GM23338 (cell line): ENCODE results near the gene PGAP1. TPM values are rescaled to one million over a fixed set of nuclear protein-coding genes. Genes with fewer than 3 reads are reported as not detected.

Experiments
- ATAC-seq: fragments of 200-7000 bp; cut with Tn5 transposase; 3 replicates; pipeline ENCODE4 v1.9.1; 2020
- DNase-seq: peaks from one replicate; pipeline ENCODE4 v3.0.0-alpha.2; 2015; ENCODE audit warnings: low spot score
- H2AFZ ChIP-seq: fragments of 200-600 bp; sonication (generic); 2 replicates; pipeline ENCODE4 v1.8.0; 2016; ENCODE audit warnings: antibody characterized with exemption, mild to moderate bottlenecking, moderate library complexity
- H3F3A ChIP-seq: fragments of 200-600 bp; sonication (generic); replicated peaks from 2 replicates; pipeline ENCODE4 v1.8.0; 2017; ENCODE audit warnings: antibody characterized with exemption, mixed run types, low read depth
- H3K27ac ChIP-seq: fragments of 200-600 bp; sonication (generic); 2 replicates; pipeline ENCODE4 v1.6.1; 2016; ENCODE audit warnings: low read depth
- H3K27me3 ChIP-seq: fragments of 200-600 bp; sonication (generic); 2 replicates; pipeline ENCODE4 v1.8.0; 2016; ENCODE audit warnings: mild to moderate bottlenecking, mixed run types, moderate library complexity; ENCODE audit not compliant: insufficient read depth
- H3K36me3 ChIP-seq: fragments of 200-600 bp; sonication (generic); 2 replicates; pipeline ENCODE4 v1.8.0; 2016; ENCODE audit warnings: mild to moderate bottlenecking; ENCODE audit not compliant: insufficient read depth
- H3K4me1 ChIP-seq: fragments of 200-600 bp; sonication (generic); 2 replicates; pipeline ENCODE4 v1.8.0; 2016; ENCODE audit warnings: mild to moderate bottlenecking, moderate library complexity; ENCODE audit not compliant: insufficient read depth
- H3K4me2 ChIP-seq: fragments of 200-600 bp; sonication (generic); 2 replicates; pipeline ENCODE4 v1.7.1; 2017; ENCODE audit warnings: mixed run types
- H3K4me3 ChIP-seq: fragments of 200-600 bp; sonication (generic); 2 replicates; pipeline ENCODE4 v1.6.1; 2016; ENCODE audit warnings: mixed run types
- H3K79me2 ChIP-seq: fragments of 200-600 bp; sonication (generic); replicated peaks from 2 replicates; pipeline ENCODE4 v1.8.0; 2017; ENCODE audit warnings: mild to moderate bottlenecking; ENCODE audit not compliant: insufficient read depth
- H3K9me2 ChIP-seq: fragments of 200-600 bp; sonication (generic); 2 replicates; pipeline ENCODE4 v1.8.0; 2017; ENCODE audit not compliant: insufficient read depth
- H4K20me1 ChIP-seq: fragments of 200-600 bp; sonication (generic); replicated peaks from 2 replicates; pipeline ENCODE4 v1.8.0; 2017; ENCODE audit warnings: mild to moderate bottlenecking; ENCODE audit not compliant: insufficient read depth
- H3K27ac Mint-ChIP-seq: 2 replicates; pipeline ENCODE4 v1.8.0; 2020; ENCODE audit warnings: inconsistent platforms, mild to moderate bottlenecking, moderate library complexity, mixed read lengths
- H3K27me3 Mint-ChIP-seq: 3 replicates; pipeline ENCODE4 v1.8.0; 2022; ENCODE audit warnings: low read depth, mild to moderate bottlenecking, moderate library complexity, mixed read lengths, inconsistent platforms; ENCODE audit not compliant: insufficient read depth, poor library complexity
- H3K36me3 Mint-ChIP-seq: 3 replicates; pipeline ENCODE4 v1.8.0; 2021; ENCODE audit warnings: low read depth, mild to moderate bottlenecking, inconsistent platforms, moderate library complexity, mixed read lengths
- H3K4me1 Mint-ChIP-seq: 3 replicates; pipeline ENCODE4 v1.8.0; 2020; ENCODE audit warnings: mild to moderate bottlenecking, inconsistent platforms, mixed read lengths
- H3K4me3 Mint-ChIP-seq: 3 replicates; pipeline ENCODE4 v1.8.0; 2021; ENCODE audit warnings: moderate library complexity, mild to moderate bottlenecking, inconsistent platforms, mixed read lengths
- H3K9me3 Mint-ChIP-seq: 3 replicates; pipeline ENCODE4 v1.8.0; 2020; ENCODE audit warnings: moderate library complexity, mild to moderate bottlenecking, inconsistent platforms, mixed read lengths
- CREB1 ChIP-seq: fragments of 250-450 bp; sonication (Bioruptor Pico); IDR thresholded peaks from 2 replicates; pipeline ENCODE4 v1.5.0; 2020; ENCODE audit warnings: low read depth, mild to moderate bottlenecking, moderate library complexity
- ETS1 ChIP-seq: IDR thresholded peaks from 2 replicates; pipeline ENCODE4 v1.6.1; 2016; ENCODE audit warnings: antibody characterized with exemption
- EZH2 ChIP-seq: fragments of 200-600 bp; sonication (generic); IDR thresholded peaks from one replicate; pipeline ENCODE4 v1.8.0; 2017; ENCODE audit warnings: antibody characterized with exemption, mild to moderate bottlenecking, low read depth; ENCODE audit not compliant: unreplicated experiment
- EZH2phosphoT487 ChIP-seq: fragments of 200-600 bp; sonication (generic); IDR thresholded peaks from one replicate; pipeline ENCODE4 v1.8.1; 2018; ENCODE audit warnings: antibody characterized with exemption; ENCODE audit not compliant: unreplicated experiment
- JUNB ChIP-seq: IDR thresholded peaks from one replicate; pipeline ENCODE4 v1.6.1; 2016; ENCODE audit warnings: antibody characterized with exemption; ENCODE audit not compliant: unreplicated experiment
- NANOG ChIP-seq: IDR thresholded peaks from 2 replicates; pipeline ENCODE4 v1.6.1; 2016; ENCODE audit warnings: antibody characterized with exemption, borderline replicate concordance
- POLR2AphosphoS5 ChIP-seq: IDR thresholded peaks from 2 replicates; pipeline ENCODE4 v1.6.1; 2016; ENCODE audit warnings: antibody characterized with exemption, low read depth
- REST ChIP-seq: IDR thresholded peaks from one replicate; pipeline ENCODE4 v1.6.1; 2018; ENCODE audit warnings: antibody characterized with exemption; ENCODE audit not compliant: unreplicated experiment
- STAT1 ChIP-seq: IDR thresholded peaks from one replicate; pipeline ENCODE4 v1.6.1; 2016; ENCODE audit warnings: antibody characterized with exemption; ENCODE audit not compliant: unreplicated experiment
- ZNF114 ChIP-seq: fragments of 250-450 bp; sonication (Bioruptor Pico); IDR thresholded peaks from 2 replicates; pipeline ENCODE4 v1.5.0; 2020; ENCODE audit warnings: mild to moderate bottlenecking, moderate library complexity
- ZNF331 ChIP-seq: fragments of 250-450 bp; sonication (Bioruptor Pico); IDR thresholded peaks from 2 replicates; pipeline ENCODE4 v1.5.0; 2020; ENCODE audit warnings: low read depth, mild to moderate bottlenecking, moderate library complexity
- polyA plus RNA-seq: library from polyadenylated mRNA; unstranded; fragments of >200 nt; fragmentation: Nextera tagmentation; extraction: Ambion mirVana; gene quantifications from 2 replicates; pipeline ENCODE4 v1.2.1, GENCODE V29; 2016
- total RNA-seq: library from RNA; depleted of rRNA; stranded (reverse); fragments of >200 nt; shearing (Covaris generic); gene quantifications from 2 replicates; pipeline ENCODE4 v1.2.3, GENCODE V29; 2014
- TF ChIP-seq, protein P1 (sequence below), 2 experiments: fragments of 200-600 bp in 1 of 2; sonication (generic) in 1 of 2; conservative IDR thresholded peaks; 2 replicates each; pipeline versions ENCODE4 v1.5.1 to v1.6.1; 2016 to 2017; ENCODE audit warnings: antibody characterized with exemption in 2 of 2, low read depth in 2 of 2, mild to moderate bottlenecking in 2 of 2, moderate library complexity in 1 of 2
- TF ChIP-seq, protein P2 (sequence below): fragments of 250-450 bp; sonication (Bioruptor Pico); IDR thresholded peaks from 2 replicates; pipeline ENCODE4 v1.5.0; 2020; ENCODE audit warnings: mild to moderate bottlenecking, moderate library complexity

PGAP1 gene
- total and polyA plus RNA-seq, 2 experiments from 2014 or later: 9.8 to 26.5 TPM

- H2AFZ ChIP-seq: no peak within 1 kb of the TSS; the same call in 1 of the 2 replicates
- H3K4me1 ChIP-seq: no peaks in the 10 kb centered on the region
- H3K27me3 ChIP-seq: no peaks in the 10 kb centered on the region
- no peaks in the 10 kb centered on the region for H3K79me2 ChIP-seq
- H3F3A ChIP-seq: no peaks in the 10 kb centered on the region
- no peaks in the 10 kb centered on the region for H3K36me3 Mint-ChIP-seq
- no peak within 1 kb of the TSS for H3K27ac ChIP-seq
- no peaks in the 10 kb centered on the region for H4K20me1 ChIP-seq
- TF ChIP-seq, protein P1, sequence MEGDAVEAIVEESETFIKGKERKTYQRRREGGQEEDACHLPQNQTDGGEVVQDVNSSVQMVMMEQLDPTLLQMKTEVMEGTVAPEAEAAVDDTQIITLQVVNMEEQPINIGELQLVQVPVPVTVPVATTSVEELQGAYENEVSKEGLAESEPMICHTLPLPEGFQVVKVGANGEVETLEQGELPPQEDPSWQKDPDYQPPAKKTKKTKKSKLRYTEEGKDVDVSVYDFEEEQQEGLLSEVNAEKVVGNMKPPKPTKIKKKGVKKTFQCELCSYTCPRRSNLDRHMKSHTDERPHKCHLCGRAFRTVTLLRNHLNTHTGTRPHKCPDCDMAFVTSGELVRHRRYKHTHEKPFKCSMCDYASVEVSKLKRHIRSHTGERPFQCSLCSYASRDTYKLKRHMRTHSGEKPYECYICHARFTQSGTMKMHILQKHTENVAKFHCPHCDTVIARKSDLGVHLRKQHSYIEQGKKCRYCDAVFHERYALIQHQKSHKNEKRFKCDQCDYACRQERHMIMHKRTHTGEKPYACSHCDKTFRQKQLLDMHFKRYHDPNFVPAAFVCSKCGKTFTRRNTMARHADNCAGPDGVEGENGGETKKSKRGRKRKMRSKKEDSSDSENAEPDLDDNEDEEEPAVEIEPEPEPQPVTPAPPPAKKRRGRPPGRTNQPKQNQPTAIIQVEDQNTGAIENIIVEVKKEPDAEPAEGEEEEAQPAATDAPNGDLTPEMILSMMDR (conservative IDR thresholded peaks at IDR 0.05; ENCODE audit: low read depth in 2 of 2): no peak
- TF ChIP-seq JUNB (no peak), EZH2 (no peak), POLR2AphosphoS5 (no peak), ZNF114 (CRISPR knock-in tag) (no peak), REST (no peak), CREB1 (no peak), STAT1 (no peak), ZNF331 (CRISPR knock-in tag) (no peak), ETS1 (no peak), EZH2phosphoT487 (no peak), NANOG (no peak)
- TF ChIP-seq, protein P2, sequence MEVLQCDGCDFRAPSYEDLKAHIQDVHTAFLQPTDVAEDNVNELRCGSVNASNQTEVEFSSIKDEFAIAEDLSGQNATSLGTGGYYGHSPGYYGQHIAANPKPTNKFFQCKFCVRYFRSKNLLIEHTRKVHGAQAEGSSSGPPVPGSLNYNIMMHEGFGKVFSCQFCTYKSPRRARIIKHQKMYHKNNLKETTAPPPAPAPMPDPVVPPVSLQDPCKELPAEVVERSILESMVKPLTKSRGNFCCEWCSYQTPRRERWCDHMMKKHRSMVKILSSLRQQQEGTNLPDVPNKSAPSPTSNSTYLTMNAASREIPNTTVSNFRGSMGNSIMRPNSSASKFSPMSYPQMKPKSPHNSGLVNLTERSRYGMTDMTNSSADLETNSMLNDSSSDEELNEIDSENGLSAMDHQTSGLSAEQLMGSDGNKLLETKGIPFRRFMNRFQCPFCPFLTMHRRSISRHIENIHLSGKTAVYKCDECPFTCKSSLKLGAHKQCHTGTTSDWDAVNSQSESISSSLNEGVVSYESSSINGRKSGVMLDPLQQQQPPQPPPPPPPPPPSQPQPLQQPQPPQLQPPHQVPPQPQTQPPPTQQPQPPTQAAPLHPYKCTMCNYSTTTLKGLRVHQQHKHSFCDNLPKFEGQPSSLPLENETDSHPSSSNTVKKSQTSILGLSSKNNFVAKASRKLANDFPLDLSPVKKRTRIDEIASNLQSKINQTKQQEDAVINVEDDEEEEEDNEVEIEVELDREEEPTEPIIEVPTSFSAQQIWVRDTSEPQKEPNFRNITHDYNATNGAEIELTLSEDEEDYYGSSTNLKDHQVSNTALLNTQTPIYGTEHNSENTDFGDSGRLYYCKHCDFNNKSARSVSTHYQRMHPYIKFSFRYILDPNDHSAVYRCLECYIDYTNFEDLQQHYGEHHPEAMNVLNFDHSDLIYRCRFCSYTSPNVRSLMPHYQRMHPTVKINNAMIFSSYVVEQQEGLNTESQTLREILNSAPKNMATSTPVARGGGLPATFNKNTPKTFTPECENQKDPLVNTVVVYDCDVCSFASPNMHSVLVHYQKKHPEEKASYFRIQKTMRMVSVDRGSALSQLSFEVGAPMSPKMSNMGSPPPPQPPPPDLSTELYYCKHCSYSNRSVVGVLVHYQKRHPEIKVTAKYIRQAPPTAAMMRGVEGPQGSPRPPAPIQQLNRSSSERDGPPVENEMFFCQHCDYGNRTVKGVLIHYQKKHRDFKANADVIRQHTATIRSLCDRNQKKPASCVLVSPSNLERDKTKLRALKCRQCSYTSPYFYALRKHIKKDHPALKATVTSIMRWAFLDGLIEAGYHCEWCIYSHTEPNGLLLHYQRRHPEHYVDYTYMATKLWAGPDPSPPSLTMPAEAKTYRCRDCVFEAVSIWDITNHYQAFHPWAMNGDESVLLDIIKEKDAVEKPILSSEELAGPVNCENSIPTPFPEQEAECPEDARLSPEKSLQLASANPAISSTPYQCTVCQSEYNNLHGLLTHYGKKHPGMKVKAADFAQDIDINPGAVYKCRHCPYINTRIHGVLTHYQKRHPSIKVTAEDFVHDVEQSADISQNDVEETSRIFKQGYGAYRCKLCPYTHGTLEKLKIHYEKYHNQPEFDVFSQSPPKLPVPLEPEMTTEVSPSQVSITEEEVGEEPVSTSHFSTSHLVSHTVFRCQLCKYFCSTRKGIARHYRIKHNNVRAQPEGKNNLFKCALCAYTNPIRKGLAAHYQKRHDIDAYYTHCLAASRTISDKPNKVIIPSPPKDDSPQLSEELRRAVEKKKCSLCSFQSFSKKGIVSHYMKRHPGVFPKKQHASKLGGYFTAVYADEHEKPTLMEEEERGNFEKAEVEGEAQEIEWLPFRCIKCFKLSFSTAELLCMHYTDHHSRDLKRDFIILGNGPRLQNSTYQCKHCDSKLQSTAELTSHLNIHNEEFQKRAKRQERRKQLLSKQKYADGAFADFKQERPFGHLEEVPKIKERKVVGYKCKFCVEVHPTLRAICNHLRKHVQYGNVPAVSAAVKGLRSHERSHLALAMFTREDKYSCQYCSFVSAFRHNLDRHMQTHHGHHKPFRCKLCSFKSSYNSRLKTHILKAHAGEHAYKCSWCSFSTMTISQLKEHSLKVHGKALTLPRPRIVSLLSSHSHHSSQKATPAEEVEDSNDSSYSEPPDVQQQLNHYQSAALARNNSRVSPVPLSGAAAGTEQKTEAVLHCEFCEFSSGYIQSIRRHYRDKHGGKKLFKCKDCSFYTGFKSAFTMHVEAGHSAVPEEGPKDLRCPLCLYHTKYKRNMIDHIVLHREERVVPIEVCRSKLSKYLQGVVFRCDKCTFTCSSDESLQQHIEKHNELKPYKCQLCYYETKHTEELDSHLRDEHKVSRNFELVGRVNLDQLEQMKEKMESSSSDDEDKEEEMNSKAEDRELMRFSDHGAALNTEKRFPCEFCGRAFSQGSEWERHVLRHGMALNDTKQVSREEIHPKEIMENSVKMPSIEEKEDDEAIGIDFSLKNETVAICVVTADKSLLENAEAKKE (CRISPR knock-in tag): no peak
- no peak within 1 kb of the TSS for H3K4me3 Mint-ChIP-seq
- peaks cover 7% of the 10 kb centered on the region; the same call in 1 of the 3 replicates for H3K9me3 Mint-ChIP-seq
- no peak within 1 kb of the TSS for H3K27ac Mint-ChIP-seq
- H3K4me1 Mint-ChIP-seq: no peaks in the 10 kb centered on the region
- H3K4me2 ChIP-seq: no peak within 1 kb of the TSS
- DNase-seq (no peak), ATAC-seq (no peak)
- H3K9me2 ChIP-seq: no peaks in the 10 kb centered on the region
- H3K4me3 ChIP-seq: no peak within 1 kb of the TSS
- no peaks in the 10 kb centered on the region for H3K27me3 Mint-ChIP-seq
- no peaks in the 10 kb centered on the region for H3K36me3 ChIP-seq
These were observed 117.2 kb downstream of the PGAP1 start, which contains the start of gene C2orf66 for GRCh38 chr2:196809260-196809659. Gene C2orf66 (minus strand): TSS chr2:196809355. CDS start chr2:196809336, 19 bp downstream.
